H1 (cell line): Measurements from ENCODE around the gene TM9SF2. TPM values are rescaled to one million over a fixed set of nuclear protein-coding genes. Genes with fewer than 3 reads are reported as not detected.
A peak's percentile ranks its signal among the peaks of the same experiment; 100 is the strongest.

Source experiments
- CTCF ChIA-PET: fragments of 300-600 bp; sonication (Branson Sonifier 250); formaldehyde crosslinking; loops from one replicate; lab custom pipeline; 2021; ENCODE audit not compliant: partially characterized antibody; lab: Charles Lee
- POLR2A ChIA-PET: fragments of 300-600 bp; sonication (Branson Sonifier 250); formaldehyde crosslinking; loops from one replicate; lab custom pipeline; 2021; ENCODE audit warnings: inconsistent platforms; ENCODE audit not compliant: partially characterized antibody; lab: Charles Lee
- DNase-seq, 2 experiments: peaks; one replicate each; pipeline versions ENCODE4 v3.0.0 to v3.0.0-alpha.2; 2010 to 2022; ENCODE audit warnings: low spot score in 2 of 2, low read depth in 1 of 2, mixed read lengths in 1 of 2
- FAIRE-seq: peaks from 2 replicates; lab custom pipeline; 2011; peaks lifted over from hg19 to GRCh38; lab: Jason Lieb, UNC
- H2AFZ ChIP-seq: 2 replicates; pipeline ENCODE4 v1.8.1; 2012; ENCODE audit warnings: low read length, inconsistent platforms
- H2AK5ac ChIP-seq: 2 replicates; pipeline ENCODE4 v1.6.1; 2013; ENCODE audit warnings: low read depth, low read length
- H2BK120ac ChIP-seq: replicated peaks from 2 replicates; pipeline ENCODE3; 2013; ENCODE audit warnings: low read depth, low read length, inconsistent platforms
- H2BK12ac ChIP-seq: 2 replicates; pipeline ENCODE4 v1.6.1; 2013; ENCODE audit warnings: low read depth, low read length
- H2BK15ac ChIP-seq: 2 replicates; pipeline ENCODE4 v1.6.1; 2013; ENCODE audit warnings: low read length
- H2BK20ac ChIP-seq: 2 replicates; pipeline ENCODE4 v1.6.1; 2013; ENCODE audit warnings: low read length
- H2BK5ac ChIP-seq: 2 replicates; pipeline ENCODE4 v1.6.1; 2013; ENCODE audit warnings: low read depth, low read length
- H3K14ac ChIP-seq: 2 replicates; pipeline ENCODE4 v1.6.1; 2013; ENCODE audit warnings: inconsistent platforms; ENCODE audit not compliant: insufficient read length
- H3K18ac ChIP-seq: 2 replicates; pipeline ENCODE4 v1.6.1; 2013; ENCODE audit warnings: low read length; ENCODE audit errors: extremely low read depth
- H3K23ac ChIP-seq: 2 replicates; pipeline ENCODE4 v1.6.1; 2013; ENCODE audit warnings: inconsistent platforms; ENCODE audit not compliant: insufficient read length
- H3K23me2 ChIP-seq: 2 replicates; pipeline ENCODE4 v1.6.1; 2013; ENCODE audit warnings: low read depth, low read length
- H3K27ac ChIP-seq: 2 replicates; pipeline ENCODE4 v1.6.1; 2011; ENCODE audit warnings: low read depth, low read length, inconsistent platforms
- H3K27me3 ChIP-seq, 4 experiments: replicated peaks in 1 of 4; 1 replicate in 1 of 4; 2 replicates in 3 of 4; pipeline versions ENCODE4 v1.6.1 to v1.8.1; 2011 to 2013; ENCODE audit warnings: low read length in 3 of 4, mild to moderate bottlenecking in 3 of 4, inconsistent platforms in 2 of 4, mixed read lengths in 2 of 4, moderate library complexity in 1 of 4; ENCODE audit not compliant: control insufficient read depth in 3 of 4, insufficient read depth in 3 of 4; ENCODE audit errors: extremely low read depth in 1 of 4
- H3K36me3 ChIP-seq, 4 experiments: 2 replicates each; pipeline versions ENCODE4 v1.6.1 to v1.8.1; 2011 to 2013; ENCODE audit warnings: mild to moderate bottlenecking in 4 of 4, low read length in 3 of 4, moderate library complexity in 2 of 4, control low read depth in 1 of 4, inconsistent platforms in 1 of 4; ENCODE audit not compliant: insufficient read depth in 4 of 4, control insufficient read depth in 2 of 4
- H3K4ac ChIP-seq: replicated peaks from 2 replicates; pipeline ENCODE3; 2013; ENCODE audit warnings: low read length, low read depth, mixed read lengths, inconsistent platforms; ENCODE audit not compliant: insufficient read length
- H3K4me1 ChIP-seq, 4 experiments: replicated peaks in 1 of 4; 1 replicate in 1 of 4; 2 replicates in 3 of 4; pipeline versions ENCODE4 v1.6.1 to v1.8.1; 2011 to 2013; ENCODE audit warnings: low read length in 3 of 4, inconsistent platforms in 2 of 4, mixed read lengths in 1 of 4; ENCODE audit not compliant: insufficient read depth in 4 of 4, control insufficient read depth in 3 of 4
- H3K4me2 ChIP-seq, 2 experiments: 2 replicates each; pipeline versions ENCODE4 v1.6.1 to v1.8.1; 2011 to 2013; ENCODE audit warnings: low read depth in 2 of 2, low read length in 2 of 2, control low read depth in 1 of 2, inconsistent platforms in 1 of 2, mild to moderate bottlenecking in 1 of 2; ENCODE audit not compliant: insufficient read depth in 1 of 2
- H3K4me3 ChIP-seq, 4 experiments: fragments of 200-600, 300-600 bp in 1 of 4; sonication (generic), shearing (Covaris generic), sonication (Bioruptor Twin) in 1 of 4; 2 replicates each; pipeline versions ENCODE4 v1.5.1 to v1.8.1; 2011 to 2016; ENCODE audit warnings: low read length in 4 of 4, low read depth in 3 of 4, control low read depth in 2 of 4, inconsistent platforms in 2 of 4, mild to moderate bottlenecking in 2 of 4, mixed read lengths in 1 of 4, moderate library complexity in 1 of 4; ENCODE audit not compliant: insufficient read depth in 2 of 4; ENCODE audit errors: extremely low read depth in 1 of 4
- H3K56ac ChIP-seq: replicated peaks from 2 replicates; pipeline ENCODE3; 2013; ENCODE audit warnings: low read depth, mild to moderate bottlenecking, mixed read lengths, low read length, inconsistent platforms; ENCODE audit not compliant: insufficient read length
- H3K79me1 ChIP-seq: 2 replicates; pipeline ENCODE4 v1.6.1; 2013; ENCODE audit warnings: low read depth, low read length, control low read depth
- H3K79me2 ChIP-seq, 2 experiments: 2 replicates each; pipeline versions ENCODE4 v1.6.1 to v1.8.1; 2012 to 2013; ENCODE audit warnings: low read length in 2 of 2, mild to moderate bottlenecking in 2 of 2, inconsistent platforms in 1 of 2; ENCODE audit not compliant: insufficient read depth in 2 of 2, control insufficient read depth in 1 of 2
- H3K9ac ChIP-seq, 4 experiments: replicated peaks in 1 of 4; 1 replicate in 1 of 4; 2 replicates in 3 of 4; pipeline versions ENCODE4 v1.6.1 to v1.8.1; 2011 to 2013; ENCODE audit warnings: low read depth in 3 of 4, low read length in 3 of 4, control low read depth in 2 of 4, mild to moderate bottlenecking in 2 of 4, moderate library complexity in 2 of 4, inconsistent platforms in 1 of 4; ENCODE audit errors: extremely low read depth in 1 of 4
- H3K9me3 ChIP-seq, 2 experiments: 2 replicates each; pipeline versions ENCODE4 v1.6.1 to v1.8.1; 2012 to 2013; ENCODE audit warnings: mild to moderate bottlenecking in 2 of 2, moderate library complexity in 2 of 2, control low read depth in 1 of 2, inconsistent platforms in 1 of 2, low read depth in 1 of 2, low read length in 1 of 2, mixed read lengths in 1 of 2; ENCODE audit not compliant: insufficient read depth in 2 of 2
- H4K20me1 ChIP-seq, 2 experiments: replicated peaks in 1 of 2; 2 replicates each; pipeline versions ENCODE3 to v1.8.1; 2011 to 2013; ENCODE audit warnings: inconsistent platforms in 2 of 2, low read length in 2 of 2, mild to moderate bottlenecking in 1 of 2; ENCODE audit not compliant: insufficient read depth in 2 of 2, control insufficient read depth in 1 of 2
- H4K5ac ChIP-seq: 2 replicates; pipeline ENCODE4 v1.6.1; 2013; ENCODE audit warnings: low read length, low read depth, mixed read lengths, inconsistent platforms; ENCODE audit not compliant: insufficient read length
- H4K8ac ChIP-seq: 2 replicates; pipeline ENCODE4 v1.8.0; 2013; ENCODE audit warnings: mild to moderate bottlenecking, moderate library complexity, low read length, inconsistent platforms; ENCODE audit not compliant: insufficient read depth; ENCODE audit errors: extremely low read depth
- H4K91ac ChIP-seq: replicated peaks from 2 replicates; pipeline ENCODE3; 2013; ENCODE audit warnings: low read length, mixed read lengths, inconsistent platforms; ENCODE audit not compliant: insufficient read length
- CTCF ChIP-seq, 3 experiments: IDR thresholded peaks; 1 replicate in 2 of 3; 2 replicates in 1 of 3; pipeline versions ENCODE4 v1.5.1 to v1.6.1; 2011; ENCODE audit warnings: low read length in 3 of 3, mild to moderate bottlenecking in 3 of 3, inconsistent platforms in 2 of 3, low read depth in 1 of 3, moderate library complexity in 1 of 3; ENCODE audit not compliant: insufficient read depth in 1 of 3; ENCODE audit errors: control extremely low read depth in 1 of 3
- RAD21 ChIP-seq, 2 experiments: IDR thresholded peaks in 1 of 2; conservative IDR thresholded peaks in 1 of 2; 2 replicates each; pipeline ENCODE4 v1.6.1; 2011; ENCODE audit warnings: low read depth in 2 of 2, low read length in 2 of 2, improper control_type of control experiment in 1 of 2, inconsistent platforms in 1 of 2, mild to moderate bottlenecking in 1 of 2, moderate library complexity in 1 of 2
- TEAD4 ChIP-seq: IDR thresholded peaks from 2 replicates; pipeline ENCODE4 v1.6.1; 2012; ENCODE audit warnings: low read depth, low read length, inconsistent platforms, mixed read lengths
- WGBS, 2 experiments: shearing (Covaris generic) in 1 of 2; methylation state at CpG; one replicate each; pipeline versions ENCODE4 v1.1.6 to v1.1.7; 2013 to 2015; ENCODE audit warnings: low lambda C conversion rate in 2 of 2, mixed read lengths in 2 of 2, inconsistent platforms in 1 of 2, low coverage in 1 of 2, missing lambda C conversion rate in 1 of 2; ENCODE audit not compliant: insufficient replicate concordance in 2 of 2, insufficient coverage in 1 of 2, insufficient read length in 1 of 2; ENCODE audit errors: extremely low coverage in 1 of 2, missing lambda C conversion rate in 1 of 2; 5-methylcytosine and 5-hydroxymethylcytosine counted together
- polyA plus RNA-seq, 7 experiments: library from polyadenylated mRNA; depleted of rRNA in 3 of 7; stranded (reverse) in 5 of 7; unstranded in 2 of 7; fragments of >200 nt in 5 of 7; fragments of 200-250 nt in 2 of 7; gene quantifications; 1 replicate in 5 of 7; 2 replicates in 1 of 7; 4 replicates in 1 of 7; pipeline versions ENCODE4 v1.2.1 to v1.2.3, GENCODE V29; 2011 to 2013; ENCODE audit warnings: missing spikeins in 2 of 7, mixed read lengths in 2 of 7
- total RNA-seq: library from RNA; stranded (reverse); fragmentation: NEBNext Ultra II Directional; extraction: Animal tissue kit (Norgen Biotek cat#: 25700); gene quantifications from 2 replicates; pipeline ENCODE4 v1.2.1, GENCODE V29; 2021

TM9SF2 gene
- total and polyA plus RNA-seq, 2 of the 8 experiments (the other 6 are each of a cell fraction or from before 2014, with no cell fraction given) = 68.0 to 101 TPM

GRCh38 chr13:99459099-99459850, 42.0 kb upstream of the TM9SF2 start:
- ChIA-PET CTCF (interaction anchor here (0.5 to 1.5 kb wide), 8 partner anchors 11 to 555 kb away, joined by 3 to 6 read pairs (median 3); no protein-coding TSS in a partner anchor), POLR2A (no interaction called here)
- Histone ChIP-seq H2BK15ac (no peak overlapping the region), H3K36me3 (no peaks in the 10 kb centered on the region), H3K4me2 (no peak overlapping the region), H4K8ac (no peak overlapping the region), H3K4me1 (no peaks in the 10 kb centered on the region), H2AK5ac (no peak overlapping the region), H2BK5ac (no peak overlapping the region), H3K27me3 (no peaks in the 10 kb centered on the region), H3K4ac (no peak overlapping the region), H4K20me1 (no peaks in the 10 kb centered on the region), H2BK120ac (no peak overlapping the region), H3K79me1 (no peaks in the 10 kb centered on the region), H3K27ac (no peak overlapping the region), H3K79me2 (no peaks in the 10 kb centered on the region), H3K18ac (no peak overlapping the region), H3K9ac (no peak overlapping the region), H2AFZ (0 out of 2 replicates have a peak overlapping the region, but pooled peaks have one; percentile 37), H4K5ac (no peak overlapping the region), H2BK20ac (no peak overlapping the region), H3K9me3 (peaks cover 0 to 3% of the 10 kb centered on the region in 2 experiments; a peak in 1 of 4 replicates), H2BK12ac (no peak overlapping the region), H3K23ac (no peak overlapping the region), H3K14ac (no peak overlapping the region), H3K56ac (no peak overlapping the region), H3K4me3 (no peak overlapping the region), H3K23me2 (peaks cover 4% of the 10 kb centered on the region; the same call in 1 of the 2 replicates), H4K91ac (no peak overlapping the region)
- TF ChIP-seq TEAD4 (no peak), CTCF (IDR thresholded peaks at IDR 0.05; ENCODE audit: control extremely low read depth in 1 of 3, insufficient read depth in 1 of 3, low read depth in 1 of 3, low read length in 3 of 3) (peak in 1 of 3 experiments; percentile 23; a peak in 1 of 4 replicates), RAD21 (IDR thresholded peaks at IDR 0.05 in 1 of 2, conservative IDR thresholded peaks at IDR 0.05 in 1 of 2; ENCODE audit: low read depth in 2 of 2, low read length in 2 of 2) (peak in 1 of 2 experiments; percentile 22; a peak in 1 of 4 replicates)
- 91% methylated on average over 10 of the region's 10 CpGs; no CpG with 5 or more reads in 1 of the 2 experiments for WGBS, 2 experiments
- peak; percentile 82 for FAIRE-seq
- no peak for DNase-seq
